Hematopoietic multipotent progenitor cell (in vitro differentiated cells): ENCODE results near the gene MTMR11. TPM values are rescaled to one million over a fixed set of nuclear protein-coding genes. Genes with fewer than 3 reads are reported as not detected.

Experiments
- DNase-seq, 3 donors: peaks; one replicate each; pipeline ENCODE4 v3.0.0-alpha.2; 2011 to 2015; ENCODE audit warnings: low read depth in 2 of 3, low spot score in 2 of 3
- total RNA-seq: library from RNA; depleted of rRNA; stranded (reverse); fragments of >200 nt; gene quantifications from one replicate; pipeline ENCODE4 v1.2.3, GENCODE V29; 2012

Gene MTMR11
- total RNA-seq, 1 donor: 0.27 TPM

- no peak for DNase-seq
These were observed 470 bp upstream of the MTMR11 start for GRCh38 chr1:149936992-149937705.

GRCh38 chr1:149934356-149934755 lies 2.3 kb downstream of the MTMR11 start:
- no peak for DNase-seq

GRCh38 chr1:149933208-149933607 lies 3.5 kb downstream of the MTMR11 start:
- DNase-seq: no peak

- no peak for DNase-seq
These were observed 4.2 kb downstream of the MTMR11 start for GRCh38 chr1:149932474-149932873.

GRCh38 chr1:149931212-149931790 lies 5.4 kb downstream of the MTMR11 start:
- no peak for DNase-seq

- no peak for DNase-seq
These were observed 6.8 kb downstream of the MTMR11 start for GRCh38 chr1:149929856-149930255.

- DNase-seq: no peak
These were observed 8.3 kb downstream of the MTMR11 start for GRCh38 chr1:149928401-149928724.

GRCh38 chr1:149927563-149928400 lies 8.9 kb downstream of the MTMR11 start, which contains the start of gene SF3B4:
TSS of gene SF3B4 (minus strand) at chr1:149927803. CDS start at chr1:149927759, 44 bp downstream.
- peak; percentile 86 to 96 (median 96) for DNase-seq

GRCh38 chr1:149927056-149927562 lies 9.6 kb downstream of the MTMR11 start:
- no peak for DNase-seq

GRCh38 chr1:149926296-149926695 lies 10.4 kb downstream of the MTMR11 start:
- DNase-seq: no peak

- no peak for DNase-seq
These were observed 10.9 kb downstream of the MTMR11 start for GRCh38 chr1:149925751-149926150.

- DNase-seq: no peak
These were observed 11.3 kb downstream of the MTMR11 start for GRCh38 chr1:149925345-149925744.

GRCh38 chr1:149923626-149924025 lies 13.1 kb downstream of the MTMR11 start:
- DNase-seq: no peak

- DNase-seq: peak in 2 of 3 donors; percentile 60 to 72
These were observed 19.0 kb downstream of the MTMR11 start, which contains the start of gene SV2A for GRCh38 chr1:149917571-149918144. TSS of gene SV2A (minus strand) at chr1:149917844. CDS start at chr1:149913840, 4,004 bp downstream.

GRCh38 chr1:149916898-149917252 lies 19.8 kb downstream of the MTMR11 start:
- no peak for DNase-seq

GRCh38 chr1:149916193-149916897 lies 20.3 kb downstream of the MTMR11 start:
- DNase-seq: peak in 2 of 3 donors; percentile 18 to 29

GRCh38 chr1:149915429-149916192 lies 21.1 kb downstream of the MTMR11 start:
- DNase-seq: peak in 1 of 3 donors; percentile 22

- DNase-seq: no peak
These were observed 22.1 kb downstream of the MTMR11 start for GRCh38 chr1:149914545-149914944.

- no peak for DNase-seq
These were observed 30.1 kb downstream of the MTMR11 start for GRCh38 chr1:149906570-149907075.
